HG03342 (cell line): ENCODE measurements around the gene PFKP.

Experiments used
- ATAC-seq: cut with Tn5 transposase; IDR thresholded peaks from one replicate; pipeline ENCODE4 v1.9.1; 2021; ENCODE audit warnings: mild to moderate bottlenecking, moderate library complexity; ENCODE audit not compliant: unreplicated experiment

The PFKP gene

GRCh38 chr10:3067118-3067858 lies at the start of gene PFKP:
TSS of gene PFKP (plus strand) at chr10:3067548. CDS start at chr10:3067596, 48 bp downstream.
- ATAC-seq: peak; percentile 48

GRCh38 chr10:3018247-3018646 lies 49.1 kb upstream of the PFKP start:
- no peak for ATAC-seq

- no peak for ATAC-seq
Measured at GRCh38 chr10:3020311-3020710, 47.0 kb upstream of the PFKP start.

GRCh38 chr10:3020881-3021280 lies 46.5 kb upstream of the PFKP start:
- ATAC-seq: no peak

GRCh38 chr10:3022027-3022426 lies 45.3 kb upstream of the PFKP start:
- ATAC-seq: no peak

GRCh38 chr10:3023892-3024291 lies 43.5 kb upstream of the PFKP start:
- ATAC-seq: no peak

GRCh38 chr10:3025026-3025683 lies 42.2 kb upstream of the PFKP start:
- no peak for ATAC-seq

GRCh38 chr10:3027866-3028265 lies 39.5 kb upstream of the PFKP start:
- ATAC-seq: no peak

GRCh38 chr10:3028441-3028840 lies 38.9 kb upstream of the PFKP start:
- ATAC-seq: no peak

GRCh38 chr10:3030765-3031164 lies 36.6 kb upstream of the PFKP start:
- ATAC-seq: no peak

- ATAC-seq: no peak
Measured at GRCh38 chr10:3031490-3031889, 35.9 kb upstream of the PFKP start.

GRCh38 chr10:3033925-3034324 lies 33.4 kb upstream of the PFKP start:
- ATAC-seq: no peak

- ATAC-seq: no peak
Measured at GRCh38 chr10:3034616-3035015, 32.7 kb upstream of the PFKP start.

GRCh38 chr10:3036155-3037021 lies 31.0 kb upstream of the PFKP start:
- ATAC-seq: peak; percentile 99

- ATAC-seq: no peak
Measured at GRCh38 chr10:3037182-3037581, 30.2 kb upstream of the PFKP start.

GRCh38 chr10:3040069-3040468 lies 27.3 kb upstream of the PFKP start:
- ATAC-seq: no peak

GRCh38 chr10:3042589-3042988 lies 24.8 kb upstream of the PFKP start:
- no peak for ATAC-seq

GRCh38 chr10:3043512-3044368 lies 23.6 kb upstream of the PFKP start:
- peak; percentile 94 for ATAC-seq

GRCh38 chr10:3045471-3046209 lies 21.7 kb upstream of the PFKP start:
- no peak for ATAC-seq

GRCh38 chr10:3046210-3046779 lies 21.1 kb upstream of the PFKP start:
- no peak for ATAC-seq
